GM10266 (cell line): ENCODE measurements around the gene SNED1.

Experiments used
- DNase-seq: peaks from one replicate; pipeline ENCODE4 v3.0.0; 2012; ENCODE audit errors: extremely low spot score
- CTCF ChIP-seq: IDR thresholded peaks from 2 replicates; pipeline ENCODE4 v1.5.1; 2012; ENCODE audit warnings: mild to moderate bottlenecking, low read depth; ENCODE audit not compliant: control insufficient read depth, insufficient read depth; ENCODE audit errors: missing control alignments

Gene SNED1

DNA sequence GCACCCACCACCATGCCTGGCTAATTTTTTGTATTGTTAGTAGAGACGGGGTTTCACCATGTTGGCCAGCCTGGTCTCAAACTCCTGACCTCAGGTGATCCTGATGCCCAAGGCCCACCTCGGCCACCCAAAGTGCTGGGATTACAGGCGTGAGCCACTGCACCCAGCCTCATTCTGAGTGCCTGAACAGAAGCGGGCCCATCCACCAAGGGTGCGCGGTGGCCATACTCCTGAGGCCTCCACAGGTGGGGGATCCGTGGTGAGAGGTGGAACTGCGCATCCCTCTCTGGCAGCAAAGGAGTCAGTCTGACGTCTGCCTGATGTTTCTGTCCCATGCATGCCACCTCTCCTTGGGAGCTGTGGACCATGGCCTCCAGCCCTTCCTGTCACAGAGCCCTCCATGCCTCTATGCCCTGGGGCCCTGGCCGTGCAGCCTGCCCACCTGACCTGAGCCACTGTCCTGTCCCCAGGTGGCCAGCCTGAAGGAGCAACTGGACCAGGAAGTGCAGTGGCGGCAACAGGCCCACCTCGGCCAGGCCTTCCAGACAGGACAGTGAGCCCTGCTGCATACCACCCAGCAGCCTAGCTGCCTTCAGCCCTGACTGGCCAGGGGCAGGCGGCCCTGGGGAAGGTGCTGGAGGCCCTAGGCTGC is 7.6 kb upstream of the SNED1 start:
- DNase-seq, result no peak
- TF ChIP-seq CTCF, result no peak

DNA sequence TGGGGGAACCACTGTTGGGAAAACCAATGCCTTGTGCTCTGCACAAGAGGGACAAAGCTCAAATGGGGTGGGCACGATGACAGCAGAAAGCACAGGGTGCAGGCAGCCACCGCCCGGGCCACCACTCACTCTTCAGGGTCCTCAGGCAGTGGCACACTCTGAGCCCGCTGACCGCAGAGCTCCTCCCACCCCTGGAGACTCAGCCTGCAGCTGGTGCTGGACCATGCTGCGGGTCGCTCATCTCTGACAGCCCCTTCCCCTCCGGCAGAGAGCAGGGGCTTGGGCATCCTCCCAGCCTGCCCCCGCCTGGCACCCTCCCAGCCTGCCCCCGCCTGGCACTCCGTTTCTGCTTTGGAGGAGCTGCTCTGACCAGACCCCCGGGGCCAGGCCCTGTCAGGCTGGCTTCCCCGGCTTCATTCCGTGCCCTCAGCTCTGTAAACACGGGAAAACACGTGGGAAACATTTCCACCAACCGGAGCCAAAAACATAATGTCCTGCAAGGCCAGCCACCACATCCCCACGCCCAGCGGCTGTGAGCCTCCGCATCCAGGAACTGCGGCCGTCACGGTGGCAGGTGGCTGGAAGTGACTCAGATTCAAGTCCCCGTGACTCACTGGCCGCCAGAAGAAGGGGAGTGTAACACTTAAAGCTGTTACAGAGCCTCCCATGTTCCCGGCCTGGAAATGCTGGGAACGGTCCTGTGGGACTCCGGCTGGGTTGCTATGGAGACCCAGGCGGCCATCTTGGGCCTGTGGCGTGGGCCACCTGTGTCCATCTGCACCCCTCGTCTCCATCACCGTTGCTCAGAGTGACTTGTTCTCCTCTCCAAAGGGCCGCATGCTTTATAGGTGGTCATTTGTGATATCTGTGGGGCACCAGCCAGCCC is 6.8 kb upstream of the SNED1 start:
- no peak for TF ChIP-seq CTCF
- DNase-seq, result no peak

DNA sequence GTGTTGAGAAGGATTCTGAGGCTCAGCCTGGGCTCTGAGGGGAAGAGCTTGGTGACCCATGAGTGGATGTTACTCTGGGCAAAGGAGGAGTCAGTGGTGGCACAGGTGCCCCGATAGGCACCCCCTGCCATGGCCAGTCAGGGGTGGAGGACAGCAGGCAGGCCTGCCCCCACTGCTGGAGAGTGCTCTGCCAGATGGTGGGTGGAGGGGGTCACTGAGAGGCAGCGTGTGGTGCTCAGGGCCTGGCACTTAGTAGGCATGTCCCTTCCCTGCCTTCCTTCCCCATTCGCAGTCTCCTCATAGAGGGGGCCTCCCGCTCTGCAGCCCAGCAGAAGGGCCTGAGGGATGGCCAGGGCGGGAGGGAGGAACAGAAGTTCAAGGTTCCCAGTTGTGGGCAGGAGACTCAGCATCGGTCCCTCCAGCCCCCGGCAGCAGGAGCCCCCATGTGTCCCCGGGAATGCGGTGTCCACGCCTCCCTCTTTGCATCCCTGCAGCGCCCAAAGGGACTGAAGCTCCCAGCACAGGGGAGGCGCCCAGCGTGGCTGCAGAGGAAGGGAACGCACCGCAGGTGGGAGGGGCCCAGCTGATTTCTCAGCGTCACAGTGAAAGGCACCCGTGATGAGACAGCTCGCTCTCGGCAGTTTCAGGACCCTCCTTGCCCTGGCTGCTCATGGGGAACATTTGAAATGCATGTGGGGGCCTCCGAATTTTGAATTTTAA is 5.7 kb upstream of the SNED1 start:
- no peak for TF ChIP-seq CTCF
- DNase-seq, result no peak

DNA sequence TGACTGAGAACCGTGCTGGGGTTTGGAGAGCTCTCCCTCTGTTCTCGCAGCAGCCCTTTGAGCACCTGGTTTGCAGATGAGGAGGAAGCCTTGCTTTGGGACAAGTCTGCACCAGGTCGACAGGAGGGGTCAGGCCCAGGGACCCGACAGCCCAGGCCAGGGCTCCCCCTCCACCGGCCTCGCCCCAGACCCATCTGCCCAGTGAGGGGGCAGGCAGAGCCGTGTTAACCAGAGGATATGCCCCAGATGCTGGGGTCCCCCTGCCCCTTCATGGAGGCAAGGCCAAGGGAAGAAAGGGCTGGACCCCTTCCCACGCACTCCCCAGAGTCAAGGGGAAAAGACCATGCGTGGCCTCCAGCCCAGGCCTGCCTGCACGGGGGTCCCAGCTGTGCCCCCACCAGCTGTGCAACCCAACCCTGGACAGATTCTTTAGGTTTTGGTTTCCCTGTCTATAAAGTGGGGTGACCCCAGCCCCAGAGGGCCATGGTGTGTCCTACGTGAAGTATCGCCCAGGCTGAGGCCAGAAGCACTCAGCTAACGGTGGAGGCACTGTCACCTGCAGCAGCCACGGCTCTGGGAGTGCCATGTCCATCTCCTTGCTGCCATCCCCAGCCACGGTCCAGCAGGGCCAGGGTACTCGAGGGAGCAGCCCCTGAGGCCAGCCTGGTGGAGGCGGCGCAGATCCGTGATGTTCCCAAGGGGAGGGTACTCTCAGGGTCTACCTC is 4.8 kb upstream of the SNED1 start:
- no peak for TF ChIP-seq CTCF
- no peak for DNase-seq

DNA sequence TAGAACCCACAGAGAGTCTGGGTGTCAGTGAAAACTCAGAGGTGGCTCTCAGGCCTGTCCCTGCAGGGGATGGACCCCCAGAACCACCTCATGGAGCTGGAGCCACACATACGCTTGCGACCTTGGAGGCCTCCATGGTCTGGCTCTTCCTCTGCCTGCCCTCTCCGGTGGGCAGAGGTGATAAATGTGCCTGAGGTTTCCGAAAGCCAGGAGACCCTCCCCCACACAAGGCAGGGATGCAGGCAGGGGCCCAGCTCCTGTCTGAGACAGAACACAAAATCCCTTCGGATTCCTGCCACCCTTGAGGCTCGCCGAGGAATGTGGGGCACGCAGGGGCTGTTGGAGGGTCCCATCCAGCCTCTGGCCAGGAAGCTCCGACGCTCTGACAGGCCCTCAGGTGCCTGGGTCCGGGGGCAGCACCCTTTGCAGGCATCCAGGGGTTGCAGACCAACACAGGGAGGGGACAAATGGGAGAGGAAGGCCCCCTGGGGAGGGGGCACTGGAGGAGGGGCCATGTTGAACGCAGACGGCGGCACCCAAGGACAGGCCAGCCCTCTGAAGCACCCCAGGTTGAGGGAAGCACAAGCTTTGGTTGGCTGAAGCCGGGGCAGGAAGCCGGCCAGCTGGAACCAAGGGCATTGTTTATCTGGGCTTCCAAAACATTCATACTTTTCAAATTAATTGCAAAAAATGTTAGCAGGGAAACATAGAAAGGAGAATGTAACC is 4.1 kb upstream of the SNED1 start:
- DNase-seq, result no peak
- TF ChIP-seq CTCF, result no peak
